Neural cell (in vitro differentiated cells): ENCODE measurements around the gene ANKRD39. TPM values are rescaled to one million over a fixed set of nuclear protein-coding genes. Genes with fewer than 3 reads are reported as not detected.

Experiments used
- H2AFZ ChIP-seq: fragments of 200-600, 300-800 bp; sonication (generic), shearing (Covaris generic); 2 replicates; pipeline ENCODE4 v1.6.0; 2014; ENCODE audit warnings: low read depth, mild to moderate bottlenecking, antibody characterized with exemption, low read length, moderate library complexity
- H3F3A ChIP-seq: fragments of 200-600 bp; shearing (Covaris generic); 2 replicates; pipeline ENCODE4 v1.6.1; 2016; ENCODE audit warnings: mild to moderate bottlenecking, moderate library complexity, mixed read lengths, antibody characterized with exemption, low read length; ENCODE audit not compliant: insufficient read depth, poor library complexity, severe bottlenecking
- H3K27ac ChIP-seq: fragments of 200-600, 300-800 bp; sonication (generic), shearing (Covaris generic); 2 replicates; pipeline ENCODE4 v1.5.1; 2014; ENCODE audit warnings: mild to moderate bottlenecking, low read length, moderate library complexity
- H3K27me3 ChIP-seq: fragments of 300-800, 200-600 bp; sonication (generic), shearing (Covaris generic); 2 replicates; pipeline ENCODE4 v1.6.0; 2014; ENCODE audit warnings: mild to moderate bottlenecking, low read depth, low read length, moderate library complexity; ENCODE audit not compliant: insufficient read depth
- H3K36me3 ChIP-seq: fragments of 300-800, 200-600 bp; sonication (generic), shearing (Covaris generic); 2 replicates; pipeline ENCODE4 v1.5.1; 2014; ENCODE audit warnings: mild to moderate bottlenecking, antibody characterized with exemption, low read length, moderate library complexity; ENCODE audit not compliant: insufficient read depth
- H3K4me2 ChIP-seq: fragments of 300-800, 200-600 bp; sonication (generic), shearing (Covaris generic); 2 replicates; pipeline ENCODE4 v1.6.0; 2014; ENCODE audit warnings: mild to moderate bottlenecking, low read length
- H3K4me3 ChIP-seq: fragments of 300-800, 200-600 bp; sonication (generic), shearing (Covaris generic); 2 replicates; pipeline ENCODE4 v1.5.1; 2014; ENCODE audit warnings: mild to moderate bottlenecking, low read length, moderate library complexity
- H3K79me2 ChIP-seq: fragments of 200-600 bp; shearing (Covaris generic); replicated peaks from 2 replicates; pipeline ENCODE4 v1.6.0; 2014; ENCODE audit warnings: mild to moderate bottlenecking, low read length, moderate library complexity; ENCODE audit not compliant: insufficient read depth
- H3K9ac ChIP-seq: fragments of 300-800, 200-600 bp; sonication (generic), shearing (Covaris generic); 2 replicates; pipeline ENCODE4 v1.6.1; 2016; ENCODE audit warnings: mild to moderate bottlenecking, low read length, mixed read lengths
- H3K9me2 ChIP-seq: fragments of 200-600 bp; shearing (Covaris generic); 2 replicates; pipeline ENCODE4 v1.6.1; 2016; ENCODE audit warnings: mild to moderate bottlenecking, low read length, mixed read lengths; ENCODE audit not compliant: insufficient read depth
- H3K9me3 ChIP-seq: fragments of 200-600, 300-800 bp; sonication (generic), shearing (Covaris generic); 2 replicates; pipeline ENCODE4 v1.6.1; 2016; ENCODE audit warnings: mild to moderate bottlenecking, mixed run types, low read length, moderate library complexity, mixed read lengths
- H4K20me1 ChIP-seq: fragments of 200-600 bp; shearing (Covaris generic); 2 replicates; pipeline ENCODE4 v1.6.1; 2016; ENCODE audit warnings: mild to moderate bottlenecking, mixed run types; ENCODE audit not compliant: insufficient read depth
- EP300 ChIP-seq: fragments of 450-650 bp; conservative IDR thresholded peaks from 2 replicates; pipeline ENCODE4 v1.6.1; 2014; ENCODE audit warnings: antibody characterized with exemption, mild to moderate bottlenecking, moderate library complexity; ENCODE audit not compliant: poor library complexity, severe bottlenecking
- EZH2 ChIP-seq: fragments of 200-600, 300-800 bp; shearing (Covaris generic), sonication (generic); IDR thresholded peaks from 2 replicates; pipeline ENCODE4 v1.6.1; 2014; ENCODE audit warnings: antibody characterized with exemption, low read length, borderline replicate concordance, mild to moderate bottlenecking; ENCODE audit not compliant: insufficient read depth, poor library complexity, severe bottlenecking
- MXI1 ChIP-seq: fragments of 450-650 bp; conservative IDR thresholded peaks from 2 replicates; pipeline ENCODE4 v1.6.1; 2014; ENCODE audit warnings: antibody characterized with exemption, mild to moderate bottlenecking; ENCODE audit not compliant: poor library complexity, severe bottlenecking
- POLR2AphosphoS5 ChIP-seq: IDR thresholded peaks from 2 replicates; pipeline ENCODE4 v1.6.1; 2012
- RAD21 ChIP-seq: fragments of 450-650 bp; conservative IDR thresholded peaks from 2 replicates; pipeline ENCODE4 v1.6.1; 2014; ENCODE audit warnings: antibody characterized with exemption, mild to moderate bottlenecking, moderate library complexity
- SMC3 ChIP-seq: fragments of 450-650 bp; conservative IDR thresholded peaks from 2 replicates; pipeline ENCODE4 v1.6.1; 2014; ENCODE audit warnings: antibody characterized with exemption, mild to moderate bottlenecking, moderate library complexity; ENCODE audit not compliant: poor library complexity
- TAF1 ChIP-seq: IDR thresholded peaks from 2 replicates; pipeline ENCODE4 v1.6.1; 2012; ENCODE audit warnings: low read depth
- polyA plus RNA-seq: library from polyadenylated mRNA; depleted of rRNA; stranded (reverse); fragments of >200 nt; gene quantifications from 2 replicates; pipeline ENCODE4 v1.2.3, GENCODE V29; 2014
- TF ChIP-seq, protein P1 (sequence below): IDR thresholded peaks from 2 replicates; pipeline ENCODE4 v1.6.1; 2012; ENCODE audit warnings: borderline replicate concordance
- TF ChIP-seq, protein P2 (sequence below): fragments of 450-650 bp; IDR thresholded peaks from 2 replicates; pipeline ENCODE4 v1.5.1; 2014; ENCODE audit warnings: antibody characterized with exemption, mild to moderate bottlenecking, moderate library complexity; ENCODE audit not compliant: poor library complexity, severe bottlenecking

The ANKRD39 gene
- polyA plus RNA-seq, 1 donor from 2014 or later, result 30.7 TPM

DNA sequence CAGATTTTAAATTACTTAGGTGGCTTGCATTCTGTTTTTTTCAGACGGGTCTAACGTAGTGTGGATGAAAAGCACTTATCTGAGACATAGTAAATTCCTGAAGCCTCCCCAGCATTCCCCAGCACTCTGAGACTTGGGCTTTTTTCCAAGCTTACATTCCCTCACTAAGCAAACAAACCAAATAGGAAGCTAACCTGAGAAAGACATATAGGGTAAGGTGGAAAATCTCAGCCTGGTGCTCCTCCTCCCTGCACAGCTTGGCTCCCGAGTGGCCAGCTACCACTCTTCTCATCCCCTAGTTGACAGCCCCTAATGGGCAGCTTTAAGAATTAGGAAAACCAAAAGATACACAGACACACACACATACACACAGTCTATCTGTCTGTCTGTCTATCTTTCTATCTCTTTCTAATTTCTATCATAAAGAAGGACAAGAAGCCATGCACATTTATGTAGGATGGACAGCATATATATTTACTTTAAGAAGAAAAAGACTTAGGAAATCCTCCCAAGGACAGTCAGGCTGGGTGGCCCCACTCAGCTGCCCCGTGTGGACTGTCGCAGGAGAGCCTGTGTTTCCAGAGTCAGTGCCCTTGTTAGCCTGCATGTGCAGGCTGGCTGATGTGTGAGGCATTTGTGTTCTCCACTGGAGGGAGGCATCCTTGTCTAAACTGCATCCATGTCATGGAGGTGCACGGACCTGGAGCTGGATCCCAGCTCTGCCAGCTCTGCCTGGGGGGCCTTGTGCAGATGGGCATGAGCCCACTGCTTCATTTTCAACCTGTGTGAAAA, 33.5 kb downstream of the ANKRD39 start:
- no peak overlapping the region for H3K4me3 ChIP-seq
- peaks cover 13% of the 10 kb centered on the region for H3K79me2 ChIP-seq
- no peak overlapping the region for H3K4me2 ChIP-seq
- H3K9ac ChIP-seq, result no peak overlapping the region
- H3K27me3 ChIP-seq, result no peaks in the 10 kb centered on the region
- H3K36me3 ChIP-seq, result peaks cover 7% of the 10 kb centered on the region
- no peaks in the 10 kb centered on the region for H4K20me1 ChIP-seq
- no peak overlapping the region for H3K27ac ChIP-seq
- no peak for TF ChIP-seq EP300
- TF ChIP-seq MXI1, result no peak
- TF ChIP-seq, protein P1, sequence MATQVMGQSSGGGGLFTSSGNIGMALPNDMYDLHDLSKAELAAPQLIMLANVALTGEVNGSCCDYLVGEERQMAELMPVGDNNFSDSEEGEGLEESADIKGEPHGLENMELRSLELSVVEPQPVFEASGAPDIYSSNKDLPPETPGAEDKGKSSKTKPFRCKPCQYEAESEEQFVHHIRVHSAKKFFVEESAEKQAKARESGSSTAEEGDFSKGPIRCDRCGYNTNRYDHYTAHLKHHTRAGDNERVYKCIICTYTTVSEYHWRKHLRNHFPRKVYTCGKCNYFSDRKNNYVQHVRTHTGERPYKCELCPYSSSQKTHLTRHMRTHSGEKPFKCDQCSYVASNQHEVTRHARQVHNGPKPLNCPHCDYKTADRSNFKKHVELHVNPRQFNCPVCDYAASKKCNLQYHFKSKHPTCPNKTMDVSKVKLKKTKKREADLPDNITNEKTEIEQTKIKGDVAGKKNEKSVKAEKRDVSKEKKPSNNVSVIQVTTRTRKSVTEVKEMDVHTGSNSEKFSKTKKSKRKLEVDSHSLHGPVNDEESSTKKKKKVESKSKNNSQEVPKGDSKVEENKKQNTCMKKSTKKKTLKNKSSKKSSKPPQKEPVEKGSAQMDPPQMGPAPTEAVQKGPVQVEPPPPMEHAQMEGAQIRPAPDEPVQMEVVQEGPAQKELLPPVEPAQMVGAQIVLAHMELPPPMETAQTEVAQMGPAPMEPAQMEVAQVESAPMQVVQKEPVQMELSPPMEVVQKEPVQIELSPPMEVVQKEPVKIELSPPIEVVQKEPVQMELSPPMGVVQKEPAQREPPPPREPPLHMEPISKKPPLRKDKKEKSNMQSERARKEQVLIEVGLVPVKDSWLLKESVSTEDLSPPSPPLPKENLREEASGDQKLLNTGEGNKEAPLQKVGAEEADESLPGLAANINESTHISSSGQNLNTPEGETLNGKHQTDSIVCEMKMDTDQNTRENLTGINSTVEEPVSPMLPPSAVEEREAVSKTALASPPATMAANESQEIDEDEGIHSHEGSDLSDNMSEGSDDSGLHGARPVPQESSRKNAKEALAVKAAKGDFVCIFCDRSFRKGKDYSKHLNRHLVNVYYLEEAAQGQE, result no peak
- no peak for TF ChIP-seq POLR2AphosphoS5
- H2AFZ ChIP-seq, result no peak overlapping the region
- H3F3A ChIP-seq, result no peaks in the 10 kb centered on the region
- no peaks in the 10 kb centered on the region for H3K9me2 ChIP-seq
- no peaks in the 10 kb centered on the region for H3K9me3 ChIP-seq

GRCh38 chr2:96823198-96823597, 34.6 kb downstream of the ANKRD39 start:
- Histone ChIP-seq H3K27ac (no peak overlapping the region), H3K27me3 (no peaks in the 10 kb centered on the region), H3F3A (no peaks in the 10 kb centered on the region), H3K9me2 (no peaks in the 10 kb centered on the region), H3K9me3 (no peaks in the 10 kb centered on the region), H3K9ac (no peak overlapping the region), H4K20me1 (no peaks in the 10 kb centered on the region), H3K4me3 (no peak overlapping the region), H2AFZ (no peak overlapping the region), H3K4me2 (no peak overlapping the region), H3K36me3 (peaks cover 7% of the 10 kb centered on the region), H3K79me2 (peaks cover 22% of the 10 kb centered on the region)
- no peak for TF ChIP-seq TAF1
- TF ChIP-seq, protein P2, sequence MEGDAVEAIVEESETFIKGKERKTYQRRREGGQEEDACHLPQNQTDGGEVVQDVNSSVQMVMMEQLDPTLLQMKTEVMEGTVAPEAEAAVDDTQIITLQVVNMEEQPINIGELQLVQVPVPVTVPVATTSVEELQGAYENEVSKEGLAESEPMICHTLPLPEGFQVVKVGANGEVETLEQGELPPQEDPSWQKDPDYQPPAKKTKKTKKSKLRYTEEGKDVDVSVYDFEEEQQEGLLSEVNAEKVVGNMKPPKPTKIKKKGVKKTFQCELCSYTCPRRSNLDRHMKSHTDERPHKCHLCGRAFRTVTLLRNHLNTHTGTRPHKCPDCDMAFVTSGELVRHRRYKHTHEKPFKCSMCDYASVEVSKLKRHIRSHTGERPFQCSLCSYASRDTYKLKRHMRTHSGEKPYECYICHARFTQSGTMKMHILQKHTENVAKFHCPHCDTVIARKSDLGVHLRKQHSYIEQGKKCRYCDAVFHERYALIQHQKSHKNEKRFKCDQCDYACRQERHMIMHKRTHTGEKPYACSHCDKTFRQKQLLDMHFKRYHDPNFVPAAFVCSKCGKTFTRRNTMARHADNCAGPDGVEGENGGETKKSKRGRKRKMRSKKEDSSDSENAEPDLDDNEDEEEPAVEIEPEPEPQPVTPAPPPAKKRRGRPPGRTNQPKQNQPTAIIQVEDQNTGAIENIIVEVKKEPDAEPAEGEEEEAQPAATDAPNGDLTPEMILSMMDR, result no peak
- TF ChIP-seq RAD21, result no peak
- TF ChIP-seq EZH2, result no peak

DNA sequence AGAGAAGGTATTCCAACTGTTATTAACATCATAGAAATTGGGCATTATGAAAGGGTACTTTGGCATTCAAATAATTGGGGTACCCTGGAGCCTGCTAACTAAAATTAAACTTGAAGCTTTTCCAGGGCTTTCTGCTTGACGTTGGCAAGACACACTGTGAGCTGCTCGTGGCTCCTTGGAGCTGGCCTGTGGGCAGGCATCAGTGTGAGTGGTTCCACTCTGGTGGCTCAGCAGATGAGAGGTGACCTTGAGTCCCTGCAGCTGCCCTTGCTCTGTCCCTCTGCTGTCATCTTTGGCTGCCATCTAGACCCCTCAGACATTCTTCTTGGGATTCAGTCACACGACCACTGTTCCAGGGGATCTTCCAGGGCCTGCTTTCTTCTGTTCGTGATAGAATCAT, 35.0 kb downstream of the ANKRD39 start:
- Histone ChIP-seq H3F3A (no peaks in the 10 kb centered on the region), H3K4me3 (no peak overlapping the region), H3K79me2 (peaks cover 26% of the 10 kb centered on the region), H3K4me2 (no peak overlapping the region), H2AFZ (no peak overlapping the region), H3K9me3 (no peaks in the 10 kb centered on the region), H4K20me1 (no peaks in the 10 kb centered on the region), H3K9ac (no peak overlapping the region), H3K27me3 (no peaks in the 10 kb centered on the region), H3K27ac (no peak overlapping the region), H3K36me3 (peaks cover 7% of the 10 kb centered on the region), H3K9me2 (no peaks in the 10 kb centered on the region)
- no peak for TF ChIP-seq RAD21
- TF ChIP-seq MXI1, result no peak
- TF ChIP-seq SMC3, result no peak
- TF ChIP-seq POLR2AphosphoS5, result no peak
- TF ChIP-seq, protein P1, result no peak
- TF ChIP-seq TAF1, result no peak
- TF ChIP-seq, protein P2, result no peak
- TF ChIP-seq EP300, result no peak
- TF ChIP-seq EZH2, result no peak
